NB4 (cell line): ENCODE measurements around the gene CT45A7.
"Not testable (repeated sequence)": the region's sequence is repeated elsewhere in the genome, so short reads cannot be mapped to it uniquely, and the experiment has no call there.

Experiments
- TF ChIP-seq, protein P1 (sequence below): IDR thresholded peaks from one replicate; pipeline ENCODE4 v1.5.1; 2012; ENCODE audit warnings: low read depth, low read length
- TF ChIP-seq, protein P2 (sequence below): IDR thresholded peaks from 2 replicates; pipeline ENCODE4 v1.6.1; 2011; ENCODE audit warnings: low read depth, low read length

DNA sequence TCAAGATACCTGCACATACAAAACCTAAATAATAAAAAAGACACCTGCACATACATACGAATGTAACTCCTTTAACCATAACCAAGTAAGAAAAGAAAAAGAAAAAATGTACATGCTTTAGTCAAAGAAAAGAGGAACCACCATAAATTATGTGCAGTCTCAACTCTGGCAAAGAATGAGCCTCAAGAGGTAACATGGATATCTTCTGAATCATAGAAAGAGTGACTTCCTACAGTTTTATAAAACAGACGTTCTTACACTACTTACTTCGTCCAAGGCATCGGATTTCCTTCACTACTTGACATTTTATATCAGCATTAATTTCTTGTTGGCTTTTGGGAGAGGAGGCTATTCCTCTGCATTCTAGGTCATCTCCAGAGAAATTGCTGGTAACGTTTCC, 45.7 kb upstream of the CT45A7 start:
- TF ChIP-seq, protein P1, sequence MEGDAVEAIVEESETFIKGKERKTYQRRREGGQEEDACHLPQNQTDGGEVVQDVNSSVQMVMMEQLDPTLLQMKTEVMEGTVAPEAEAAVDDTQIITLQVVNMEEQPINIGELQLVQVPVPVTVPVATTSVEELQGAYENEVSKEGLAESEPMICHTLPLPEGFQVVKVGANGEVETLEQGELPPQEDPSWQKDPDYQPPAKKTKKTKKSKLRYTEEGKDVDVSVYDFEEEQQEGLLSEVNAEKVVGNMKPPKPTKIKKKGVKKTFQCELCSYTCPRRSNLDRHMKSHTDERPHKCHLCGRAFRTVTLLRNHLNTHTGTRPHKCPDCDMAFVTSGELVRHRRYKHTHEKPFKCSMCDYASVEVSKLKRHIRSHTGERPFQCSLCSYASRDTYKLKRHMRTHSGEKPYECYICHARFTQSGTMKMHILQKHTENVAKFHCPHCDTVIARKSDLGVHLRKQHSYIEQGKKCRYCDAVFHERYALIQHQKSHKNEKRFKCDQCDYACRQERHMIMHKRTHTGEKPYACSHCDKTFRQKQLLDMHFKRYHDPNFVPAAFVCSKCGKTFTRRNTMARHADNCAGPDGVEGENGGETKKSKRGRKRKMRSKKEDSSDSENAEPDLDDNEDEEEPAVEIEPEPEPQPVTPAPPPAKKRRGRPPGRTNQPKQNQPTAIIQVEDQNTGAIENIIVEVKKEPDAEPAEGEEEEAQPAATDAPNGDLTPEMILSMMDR = not testable (repeated sequence)
- TF ChIP-seq, protein P2, sequence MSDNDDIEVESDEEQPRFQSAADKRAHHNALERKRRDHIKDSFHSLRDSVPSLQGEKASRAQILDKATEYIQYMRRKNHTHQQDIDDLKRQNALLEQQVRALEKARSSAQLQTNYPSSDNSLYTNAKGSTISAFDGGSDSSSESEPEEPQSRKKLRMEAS = not testable (repeated sequence)
